NCI-H1436 (cell line): ENCODE data around the gene COL1A1.

Source experiments
- DNase-seq: peaks from one replicate; lab custom pipeline; 2025; lab: John Stamatoyannopoulos, UW

Gene COL1A1

GRCh38 chr17:50186661-50187393 lies 14.6 kb downstream of the COL1A1 start:
- no peak for DNase-seq

GRCh38 chr17:50185631-50186471 lies 15.6 kb downstream of the COL1A1 start:
- DNase-seq: no peak

GRCh38 chr17:50184611-50185398 lies 16.6 kb downstream of the COL1A1 start:
- no peak for DNase-seq

- DNase-seq: no peak
Measured at GRCh38 chr17:50184064-50184463, 17.4 kb downstream of the COL1A1 start.

GRCh38 chr17:50183421-50183994 lies 17.9 kb downstream of the COL1A1 start:
- no peak for DNase-seq

GRCh38 chr17:50182783-50183420 lies 18.5 kb downstream of the COL1A1 start:
- DNase-seq: no peak

- DNase-seq: no peak
Measured at GRCh38 chr17:50181591-50182560, 19.6 kb downstream of the COL1A1 start.

- DNase-seq: no peak
Measured at GRCh38 chr17:50181144-50181543, 20.3 kb downstream of the COL1A1 start.

- DNase-seq: no peak
Measured at GRCh38 chr17:50180620-50181019, 20.8 kb downstream of the COL1A1 start.

GRCh38 chr17:50180111-50180510 lies 21.3 kb downstream of the COL1A1 start:
- DNase-seq: no peak

- DNase-seq: peak; percentile 64
Measured at GRCh38 chr17:50177983-50178834, 23.2 kb downstream of the COL1A1 start.

- no peak for DNase-seq
Measured at GRCh38 chr17:50177476-50177875, 24.0 kb downstream of the COL1A1 start.

GRCh38 chr17:50176559-50177357 lies 24.7 kb downstream of the COL1A1 start:
- DNase-seq: no peak

- DNase-seq: no peak
Measured at GRCh38 chr17:50175035-50175807, 26.2 kb downstream of the COL1A1 start.

- no peak for DNase-seq
Measured at GRCh38 chr17:50174444-50174843, 27.0 kb downstream of the COL1A1 start.

- DNase-seq: no peak
Measured at GRCh38 chr17:50173335-50173941, 28.0 kb downstream of the COL1A1 start.

GRCh38 chr17:50172936-50173334 lies 28.5 kb downstream of the COL1A1 start:
- DNase-seq: no peak
